T-helper 2 cell treated with Interferon-gamma antibody and Interleukin-4, amounts not matched to agents 5 μg/mL and 100 μg/mL, for 36 hours (primary cell): ENCODE measurements around the gene AKAP13.

ENCODE experiments used
- DNase-seq: peaks from one replicate; pipeline ENCODE4 v3.0.0; 2021; ENCODE audit warnings: low spot score
- H3K27ac Mint-ChIP-seq: one replicate; pipeline ENCODE4 v1.8.0; 2021; ENCODE audit warnings: mild to moderate bottlenecking, mixed read lengths
- H3K27me3 Mint-ChIP-seq: one replicate; pipeline ENCODE4 v1.8.0; 2021; ENCODE audit warnings: low read depth, mixed read lengths
- H3K36me3 Mint-ChIP-seq: one replicate; pipeline ENCODE4 v1.8.0; 2021; ENCODE audit warnings: low read depth, mixed read lengths
- H3K4me1 Mint-ChIP-seq: one replicate; pipeline ENCODE4 v1.8.0; 2021; ENCODE audit warnings: low read depth, mixed read lengths
- H3K4me3 Mint-ChIP-seq: one replicate; pipeline ENCODE4 v1.8.0; 2022; ENCODE audit warnings: mild to moderate bottlenecking, moderate library complexity, mixed read lengths
- H3K9me3 Mint-ChIP-seq: one replicate; pipeline ENCODE4 v1.8.0; 2021; ENCODE audit warnings: mixed read lengths

The AKAP13 gene

GRCh38 chr15:85770096-85771041 lies 390.0 kb downstream of the AKAP13 start:
- no peak for DNase-seq
- Mint-ChIP-seq H3K4me3 (no peak overlapping the region), H3K27ac (no peak overlapping the region), H3K36me3 (no peaks in the 10 kb centered on the region), H3K4me1 (no peaks in the 10 kb centered on the region), H3K27me3 (no peaks in the 10 kb centered on the region), H3K9me3 (no peaks in the 10 kb centered on the region)

- no peak overlapping the region for H3K4me3 Mint-ChIP-seq
- no peak for DNase-seq
- no peaks in the 10 kb centered on the region for H3K36me3 Mint-ChIP-seq
- H3K27me3 Mint-ChIP-seq: no peaks in the 10 kb centered on the region
- no peak overlapping the region for H3K27ac Mint-ChIP-seq
- H3K4me1 Mint-ChIP-seq: no peaks in the 10 kb centered on the region
- no peaks in the 10 kb centered on the region for H3K9me3 Mint-ChIP-seq
Observed at GRCh38 chr15:85771271-85771670, 390.9 kb downstream of the AKAP13 start.

GRCh38 chr15:85771781-85772445 lies 391.5 kb downstream of the AKAP13 start:
- Mint-ChIP-seq H3K4me1 (no peaks in the 10 kb centered on the region), H3K27ac (no peak overlapping the region)
- no peak for DNase-seq

GRCh38 chr15:85772668-85773067 lies 392.3 kb downstream of the AKAP13 start:
- DNase-seq: no peak
- H3K27me3 Mint-ChIP-seq: no peaks in the 10 kb centered on the region
- no peaks in the 10 kb centered on the region for H3K9me3 Mint-ChIP-seq
- H3K4me1 Mint-ChIP-seq: no peaks in the 10 kb centered on the region
- H3K4me3 Mint-ChIP-seq: no peak overlapping the region
- H3K36me3 Mint-ChIP-seq: no peaks in the 10 kb centered on the region
- H3K27ac Mint-ChIP-seq: no peak overlapping the region

More at GRCh38 chr15:85771781-85772445, 391.5 kb downstream of the AKAP13 start:
- Mint-ChIP-seq H3K36me3 (no peaks in the 10 kb centered on the region), H3K9me3 (no peaks in the 10 kb centered on the region), H3K4me3 (no peak overlapping the region), H3K27me3 (no peaks in the 10 kb centered on the region)

- H3K27ac Mint-ChIP-seq: no peak overlapping the region
- H3K36me3 Mint-ChIP-seq: no peaks in the 10 kb centered on the region
- H3K9me3 Mint-ChIP-seq: no peaks in the 10 kb centered on the region
- no peaks in the 10 kb centered on the region for H3K27me3 Mint-ChIP-seq
- DNase-seq: no peak
- no peaks in the 10 kb centered on the region for H3K4me1 Mint-ChIP-seq
- no peak overlapping the region for H3K4me3 Mint-ChIP-seq
Observed at GRCh38 chr15:85773249-85773648, 392.8 kb downstream of the AKAP13 start.

GRCh38 chr15:85773970-85774369 lies 393.6 kb downstream of the AKAP13 start:
- Mint-ChIP-seq H3K27me3 (no peaks in the 10 kb centered on the region), H3K4me3 (no peak overlapping the region), H3K36me3 (no peaks in the 10 kb centered on the region), H3K4me1 (peaks cover under 1% of the 10 kb centered on the region), H3K27ac (no peak overlapping the region), H3K9me3 (no peaks in the 10 kb centered on the region)
- DNase-seq: no peak

- Mint-ChIP-seq H3K27me3 (no peaks in the 10 kb centered on the region), H3K9me3 (no peaks in the 10 kb centered on the region), H3K36me3 (no peaks in the 10 kb centered on the region), H3K4me1 (peaks cover 20% of the 10 kb centered on the region), H3K4me3 (no peak overlapping the region), H3K27ac (no peak overlapping the region)
- DNase-seq: no peak
Observed at GRCh38 chr15:85777250-85778106, 397.1 kb downstream of the AKAP13 start.

GRCh38 chr15:85778107-85778776 lies 397.8 kb downstream of the AKAP13 start:
- DNase-seq: no peak
- Mint-ChIP-seq H3K27ac (no peak overlapping the region), H3K9me3 (no peaks in the 10 kb centered on the region), H3K4me1 (peaks cover 22% of the 10 kb centered on the region), H3K36me3 (no peaks in the 10 kb centered on the region), H3K27me3 (no peaks in the 10 kb centered on the region), H3K4me3 (no peak overlapping the region)

GRCh38 chr15:85779249-85779648 lies 398.8 kb downstream of the AKAP13 start:
- Mint-ChIP-seq H3K4me3 (no peak overlapping the region), H3K36me3 (no peaks in the 10 kb centered on the region), H3K27ac (no peak overlapping the region), H3K4me1 (peaks cover 27% of the 10 kb centered on the region), H3K9me3 (no peaks in the 10 kb centered on the region), H3K27me3 (no peaks in the 10 kb centered on the region)
- DNase-seq: no peak

- peaks cover 34% of the 10 kb centered on the region for H3K4me1 Mint-ChIP-seq
- H3K27ac Mint-ChIP-seq: no peak overlapping the region
- no peak for DNase-seq
- no peak overlapping the region for H3K4me3 Mint-ChIP-seq
- H3K9me3 Mint-ChIP-seq: no peaks in the 10 kb centered on the region
- no peaks in the 10 kb centered on the region for H3K27me3 Mint-ChIP-seq
- no peaks in the 10 kb centered on the region for H3K36me3 Mint-ChIP-seq
Observed at GRCh38 chr15:85780225-85780985, 400.0 kb downstream of the AKAP13 start.

GRCh38 chr15:85781099-85781498 lies 400.7 kb downstream of the AKAP13 start:
- H3K27ac Mint-ChIP-seq: no peak overlapping the region
- no peak for DNase-seq
- H3K36me3 Mint-ChIP-seq: no peaks in the 10 kb centered on the region
- H3K4me1 Mint-ChIP-seq: peaks cover 39% of the 10 kb centered on the region
- H3K4me3 Mint-ChIP-seq: no peak overlapping the region
- H3K27me3 Mint-ChIP-seq: no peaks in the 10 kb centered on the region
- H3K9me3 Mint-ChIP-seq: no peaks in the 10 kb centered on the region

- H3K4me3 Mint-ChIP-seq: no peak overlapping the region
- H3K27ac Mint-ChIP-seq: no peak overlapping the region
- no peaks in the 10 kb centered on the region for H3K9me3 Mint-ChIP-seq
- peaks cover 46% of the 10 kb centered on the region for H3K4me1 Mint-ChIP-seq
- no peak for DNase-seq
- H3K36me3 Mint-ChIP-seq: no peaks in the 10 kb centered on the region
- H3K27me3 Mint-ChIP-seq: no peaks in the 10 kb centered on the region
Observed at GRCh38 chr15:85782064-85782463, 401.7 kb downstream of the AKAP13 start.
